GM19328 (cell line): ENCODE measurements around the gene DYNC1I1.

ENCODE experiments used
- ATAC-seq: cut with Tn5 transposase; IDR thresholded peaks from one replicate; pipeline ENCODE4 v1.9.1; 2021; ENCODE audit warnings: mild to moderate bottlenecking, moderate library complexity; ENCODE audit not compliant: unreplicated experiment

Gene DYNC1I1

DNA sequence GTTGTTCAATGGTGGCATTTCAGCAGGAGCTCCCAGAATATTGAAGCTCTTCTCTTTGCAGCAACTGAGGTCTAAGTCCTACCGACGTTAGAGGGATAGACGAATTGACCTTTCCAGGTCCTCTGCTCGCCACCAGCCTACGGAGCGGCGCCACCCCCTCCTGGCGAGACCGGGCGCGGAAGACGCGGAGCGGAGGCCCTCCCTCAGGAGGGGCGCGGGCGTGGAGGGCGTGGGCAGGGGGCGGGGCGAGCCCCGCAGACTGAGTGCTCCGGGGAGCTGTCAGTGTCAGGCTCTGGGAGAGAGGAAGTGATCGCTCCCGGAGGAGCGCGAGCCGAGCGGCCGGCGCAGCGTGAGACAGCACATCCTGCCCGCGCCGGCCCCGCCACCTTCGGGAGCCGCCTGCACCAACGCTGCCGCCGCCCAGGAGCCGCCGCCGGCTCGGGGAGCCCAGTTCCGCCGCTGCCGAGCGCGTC lies at the start of gene DYNC1I1:
Gene DYNC1I1, plus strand, starts transcription at position 257 of the 473 bp plus-strand sequence. CDS start 32,176 bp downstream, outside the sequence.
- peak; percentile 72 for ATAC-seq

DNA sequence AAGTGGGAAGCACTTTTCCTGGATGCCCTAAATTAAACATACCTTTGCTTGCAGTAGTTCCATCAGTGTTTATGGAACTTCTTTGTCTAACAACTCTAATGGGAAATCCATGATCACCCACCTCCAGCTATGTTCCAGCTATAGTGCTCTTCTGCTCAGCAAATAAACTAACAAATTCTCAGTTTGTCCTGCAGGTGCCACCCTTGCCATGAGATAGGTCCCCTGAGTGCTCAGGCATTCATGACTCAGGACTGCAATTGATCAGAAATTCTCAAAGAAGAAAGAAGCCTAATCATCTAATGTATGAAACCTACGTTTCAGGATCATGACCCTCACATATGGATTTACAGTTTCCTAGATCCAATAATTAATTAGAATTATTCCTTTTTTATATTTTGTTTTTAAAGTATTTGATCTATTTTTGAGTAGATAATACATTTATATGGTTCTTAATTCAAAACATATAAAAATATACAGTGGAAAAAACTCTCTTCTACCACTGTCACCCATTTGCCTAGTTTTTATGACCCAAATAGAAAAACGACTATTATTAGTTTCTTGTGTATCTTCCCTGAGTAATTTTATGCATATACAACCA lies 48.7 kb upstream of the DYNC1I1 start:
- peak; percentile 54 for ATAC-seq

DNA sequence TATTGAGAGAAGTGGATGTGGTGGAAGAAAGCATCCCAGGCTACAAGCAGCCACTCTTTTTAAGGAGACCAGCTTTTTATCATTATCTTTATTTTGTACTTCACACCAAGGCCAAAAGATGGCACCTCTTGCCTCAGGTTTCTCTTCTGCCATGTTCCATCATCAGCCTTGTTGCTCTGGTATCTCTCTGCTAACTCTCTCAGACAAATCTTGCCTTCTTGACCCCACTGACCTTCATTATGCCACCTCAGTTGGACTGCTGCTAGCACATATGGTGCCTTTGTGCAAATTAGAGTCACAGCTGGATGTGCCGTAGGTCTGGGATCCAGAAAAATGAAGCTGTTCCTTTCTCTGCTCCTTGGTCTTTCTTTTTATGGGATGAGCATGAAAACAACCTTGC lies 47.1 kb upstream of the DYNC1I1 start:
- no peak for ATAC-seq

DNA sequence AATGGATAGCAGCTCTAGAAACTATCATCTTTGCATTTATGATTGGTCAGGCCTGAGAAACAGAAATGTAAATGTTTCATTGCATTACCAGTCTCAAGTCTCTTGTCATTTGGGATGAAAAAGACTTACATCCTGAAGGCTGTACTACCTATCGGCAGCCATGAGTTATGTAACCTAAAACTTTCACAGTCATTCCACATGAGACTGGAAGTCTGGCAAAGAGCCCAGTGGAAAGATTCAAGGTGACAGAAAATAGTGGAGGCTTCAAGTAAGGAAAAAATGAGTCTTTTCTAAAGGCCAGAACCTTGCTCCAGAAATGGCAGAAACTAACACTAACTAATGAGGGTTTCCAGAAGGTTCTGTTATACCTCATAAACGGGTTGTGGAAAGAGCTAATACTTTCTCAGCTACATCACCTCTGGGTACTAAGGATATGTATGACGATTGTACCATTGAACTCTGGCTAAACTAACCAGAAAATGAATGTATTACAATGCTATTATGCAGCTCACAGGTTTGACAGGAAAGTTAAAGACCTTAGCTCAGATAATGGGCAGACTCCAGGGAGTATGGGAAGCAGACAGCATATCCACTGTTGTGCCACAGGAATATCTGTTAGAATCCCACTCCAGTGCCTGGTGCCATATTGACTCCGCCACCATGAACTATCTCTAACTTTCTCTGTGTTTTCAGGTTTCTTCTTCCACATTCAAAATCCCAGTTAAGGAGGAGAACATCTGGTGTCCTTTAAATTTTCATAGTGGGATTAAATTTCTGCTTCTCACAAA lies 41.7 kb upstream of the DYNC1I1 start:
- ATAC-seq = no peak

DNA sequence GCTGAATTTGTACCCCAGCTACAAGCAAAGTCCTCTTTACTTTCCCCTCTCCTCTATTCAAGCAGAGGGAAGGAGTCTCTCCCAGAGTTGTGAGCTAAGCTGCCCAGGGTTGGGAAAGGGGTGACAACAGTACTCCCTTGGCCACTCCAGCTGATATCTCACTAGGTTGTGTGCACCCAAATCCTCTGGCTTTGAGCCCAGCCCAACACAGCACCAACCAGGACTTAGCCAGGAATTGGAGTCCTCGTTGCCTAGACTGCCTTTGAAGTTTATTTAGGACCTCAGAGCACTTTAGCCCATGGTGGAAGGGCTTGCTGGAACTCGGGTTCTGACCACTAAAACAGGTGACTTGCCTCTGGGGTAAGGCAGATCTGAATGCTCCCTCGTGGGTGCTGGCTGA lies 35.7 kb upstream of the DYNC1I1 start:
- no peak for ATAC-seq

DNA sequence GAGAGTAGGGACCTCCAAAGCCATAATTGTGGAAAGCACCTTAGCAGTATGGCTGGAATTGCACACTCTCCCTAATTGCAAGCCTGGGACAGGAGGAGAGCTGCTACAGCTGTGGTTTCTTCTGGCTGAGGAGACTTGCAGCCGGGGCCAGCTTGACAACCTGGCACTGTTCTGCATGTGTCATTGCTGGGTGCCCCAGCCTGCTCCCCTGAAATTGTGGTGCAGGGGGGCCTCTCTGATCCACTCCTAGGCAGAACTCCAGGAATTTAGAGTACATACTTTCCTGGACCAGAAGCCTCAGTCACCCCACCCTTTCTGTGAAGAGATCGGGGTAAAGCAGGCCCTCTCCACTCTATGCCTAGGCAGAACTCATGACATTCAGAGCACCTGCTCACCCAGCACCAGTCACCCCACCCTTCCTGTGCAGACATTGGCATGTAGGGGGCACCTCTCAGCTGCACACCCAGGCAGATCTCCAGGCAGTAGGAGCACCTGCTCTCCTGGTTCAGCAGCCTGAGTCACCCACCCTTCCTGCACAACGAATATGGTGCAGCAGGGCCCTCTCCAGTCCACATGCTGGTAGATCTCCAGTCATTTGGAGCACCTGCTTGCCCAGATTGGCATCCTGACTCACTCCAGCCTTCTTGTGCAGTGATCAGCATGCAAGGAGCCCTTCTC lies 34.4 kb upstream of the DYNC1I1 start:
- no peak for ATAC-seq

DNA sequence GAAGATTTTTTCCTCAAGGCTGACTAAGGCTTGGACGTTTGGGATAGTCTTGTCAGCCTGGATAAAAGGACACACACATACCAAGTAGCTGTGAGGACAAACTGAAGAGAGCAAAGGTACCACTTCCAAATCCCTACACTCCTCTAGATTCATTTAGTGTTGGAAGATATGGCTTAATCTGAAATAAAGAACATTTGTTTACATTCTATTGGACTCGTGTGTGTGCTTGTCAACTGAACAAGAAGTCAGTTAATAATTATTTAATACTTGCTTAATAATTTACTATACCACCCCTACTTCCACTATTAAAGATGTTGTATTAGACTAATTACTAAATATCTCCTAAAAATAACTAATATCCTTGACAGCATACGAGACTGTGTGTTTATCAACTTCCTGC lies 23.3 kb upstream of the DYNC1I1 start:
- no peak for ATAC-seq

DNA sequence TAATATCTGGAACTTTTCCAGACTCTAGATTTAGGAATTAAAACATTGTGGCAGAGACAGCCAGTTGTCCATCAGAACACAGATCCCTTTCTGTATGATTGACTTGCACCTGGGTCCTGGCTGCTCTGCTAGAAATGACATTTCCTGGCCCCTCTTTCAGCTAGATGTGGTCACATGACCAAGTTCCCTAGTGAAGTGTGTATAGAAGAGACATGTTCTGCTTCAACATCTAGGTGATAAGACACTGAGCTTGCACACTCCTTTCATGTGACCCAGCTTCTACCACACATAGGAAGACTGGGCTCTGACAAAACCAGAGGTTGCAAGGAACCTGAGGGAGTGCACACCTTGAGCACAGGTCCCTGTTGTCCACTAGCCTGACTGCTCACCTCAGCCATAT lies 22.8 kb upstream of the DYNC1I1 start:
- no peak for ATAC-seq

DNA sequence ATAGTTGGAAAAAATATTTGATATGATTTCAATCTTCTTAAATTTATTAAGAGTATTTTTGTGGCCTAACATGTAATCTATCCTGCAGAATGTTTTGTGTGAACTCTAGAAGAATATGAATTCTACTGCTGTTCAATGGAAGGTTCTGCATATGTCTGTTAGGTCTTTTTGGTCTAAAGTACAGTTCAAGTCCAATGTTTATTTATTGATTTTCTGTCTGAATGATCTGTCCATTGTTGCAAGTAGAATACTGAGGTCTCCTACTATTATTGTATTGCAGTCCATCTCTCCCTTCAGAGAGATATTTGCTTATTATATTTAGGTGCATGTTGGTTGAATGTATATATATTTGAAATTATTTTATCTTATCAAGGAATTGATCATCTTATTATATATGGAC lies 18.9 kb upstream of the DYNC1I1 start:
- no peak for ATAC-seq

DNA sequence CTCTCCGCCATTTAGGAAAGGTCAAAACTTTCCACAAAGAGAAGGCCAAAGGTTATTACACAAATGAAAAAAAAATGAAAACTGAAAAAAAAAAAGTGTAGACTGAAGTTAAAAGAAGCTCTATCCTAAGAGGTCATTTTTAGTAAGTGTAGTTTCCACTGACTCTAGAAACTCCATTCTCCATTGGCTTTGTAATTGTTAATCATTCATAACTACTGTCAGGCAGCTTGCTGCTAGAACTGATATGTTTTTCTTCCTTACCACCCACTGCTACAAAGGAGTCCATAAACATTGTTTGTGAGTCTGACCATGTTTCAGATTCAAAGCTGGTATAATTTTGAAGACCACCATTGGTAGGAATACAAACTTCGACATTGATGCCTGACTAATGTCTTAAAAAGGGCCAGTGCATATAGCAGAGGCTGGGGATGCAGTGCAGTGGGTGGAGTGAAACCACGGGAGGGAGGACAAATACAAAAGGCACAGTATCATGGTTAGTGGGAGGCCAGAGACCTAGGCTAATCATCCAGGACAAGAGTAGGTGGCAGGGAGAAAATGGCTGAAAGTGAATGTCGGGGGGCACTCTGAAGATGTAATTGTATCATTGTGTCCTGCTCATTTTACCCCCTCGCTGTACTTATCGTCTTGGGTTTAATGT lies 16.9 kb upstream of the DYNC1I1 start:
- no peak for ATAC-seq

DNA sequence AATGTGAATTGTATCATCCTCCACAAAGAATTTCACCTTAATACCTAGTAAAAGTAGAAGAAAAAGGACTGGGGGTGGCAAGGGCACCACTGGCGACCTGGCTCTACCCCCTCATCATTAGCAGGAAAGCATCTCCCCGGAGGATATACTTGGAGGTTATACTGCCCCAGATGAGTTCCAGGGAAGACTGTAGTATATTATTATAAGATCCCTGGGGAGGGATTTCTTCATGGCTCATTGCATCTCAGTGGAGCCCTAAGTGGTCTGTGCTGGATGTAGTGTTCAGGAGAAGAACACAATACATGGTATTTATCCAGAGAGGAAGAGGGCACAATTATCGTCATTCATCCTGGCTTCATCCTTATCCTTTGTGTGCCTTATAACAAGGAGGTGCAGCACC lies 14.2 kb upstream of the DYNC1I1 start:
- no peak for ATAC-seq

DNA sequence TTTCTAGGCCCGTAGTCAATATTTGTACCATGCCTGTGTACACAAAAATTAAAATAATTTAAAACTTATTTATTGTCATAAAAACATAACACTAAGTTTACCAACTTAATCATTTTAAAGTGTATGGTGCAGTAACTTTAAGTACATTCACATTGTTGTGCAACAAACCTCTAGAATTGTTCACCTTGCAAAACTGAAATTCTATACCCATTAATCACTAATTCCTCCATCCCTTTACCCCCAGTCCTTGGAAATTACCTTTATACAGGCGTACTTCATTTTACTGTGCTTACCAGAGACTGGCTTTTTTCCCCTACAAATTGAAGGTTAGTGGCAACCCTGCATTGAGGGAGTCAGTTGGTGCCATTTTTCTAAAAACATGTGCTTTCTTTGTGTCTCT lies 6.3 kb upstream of the DYNC1I1 start:
- ATAC-seq = no peak

DNA sequence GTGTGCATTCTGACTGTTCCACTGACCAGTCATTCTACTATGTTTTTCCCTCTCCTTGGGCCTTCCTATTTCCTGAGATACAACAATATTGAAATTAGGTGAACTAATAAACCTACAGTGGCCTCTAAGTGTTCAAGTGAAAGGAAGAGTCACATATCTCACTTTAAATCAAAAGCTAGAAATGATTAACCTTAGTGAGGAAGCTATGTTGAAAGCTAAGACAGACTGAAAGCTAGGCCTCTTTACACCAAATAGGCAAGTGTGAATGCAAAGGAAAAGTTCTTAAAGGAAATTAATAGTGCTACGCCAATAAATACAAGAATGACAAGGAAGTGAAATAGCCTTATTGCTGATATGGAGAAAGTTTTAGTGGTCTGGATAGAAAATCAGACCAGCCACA lies 5.7 kb upstream of the DYNC1I1 start:
- no peak for ATAC-seq

DNA sequence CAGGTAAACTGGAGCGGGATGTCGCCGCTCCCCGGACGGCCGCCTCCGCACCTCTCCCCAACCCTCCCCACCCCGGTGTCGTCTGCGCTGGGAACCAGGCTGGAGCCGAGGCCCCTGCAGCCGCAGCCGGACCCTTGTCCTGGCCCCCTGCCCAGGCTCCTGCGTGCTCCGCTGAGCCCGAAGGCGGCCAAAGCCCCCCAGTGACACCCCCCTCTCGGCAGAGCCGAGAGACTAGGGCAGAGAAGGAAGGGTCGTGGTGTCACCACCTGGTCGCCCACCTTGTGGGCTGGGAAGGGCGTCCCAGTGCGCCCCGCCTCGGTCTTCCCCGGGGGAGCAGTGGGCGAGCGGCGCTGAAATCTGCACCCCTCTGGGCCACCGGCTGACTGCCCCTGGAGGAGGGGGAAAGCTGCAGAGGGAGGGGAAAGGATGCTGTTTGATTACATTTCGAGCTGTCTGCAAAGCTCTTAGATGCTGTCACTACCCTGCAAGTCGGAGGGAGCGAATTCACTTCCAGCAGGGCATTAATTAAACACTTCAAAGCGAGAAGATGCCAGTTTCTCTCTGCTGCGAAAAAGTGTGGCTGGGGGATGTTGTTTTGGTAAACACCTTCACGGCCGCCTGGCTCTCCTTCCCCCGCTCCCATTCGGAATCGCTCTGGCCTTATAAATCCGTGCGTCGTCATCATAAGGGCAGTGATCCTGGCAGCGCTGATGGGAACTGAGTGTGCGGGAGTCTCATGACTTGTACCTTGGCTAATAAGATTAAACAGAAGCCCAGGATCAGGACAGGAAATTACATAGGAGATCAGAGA lies 622 bp downstream of the DYNC1I1 start:
- no peak for ATAC-seq

DNA sequence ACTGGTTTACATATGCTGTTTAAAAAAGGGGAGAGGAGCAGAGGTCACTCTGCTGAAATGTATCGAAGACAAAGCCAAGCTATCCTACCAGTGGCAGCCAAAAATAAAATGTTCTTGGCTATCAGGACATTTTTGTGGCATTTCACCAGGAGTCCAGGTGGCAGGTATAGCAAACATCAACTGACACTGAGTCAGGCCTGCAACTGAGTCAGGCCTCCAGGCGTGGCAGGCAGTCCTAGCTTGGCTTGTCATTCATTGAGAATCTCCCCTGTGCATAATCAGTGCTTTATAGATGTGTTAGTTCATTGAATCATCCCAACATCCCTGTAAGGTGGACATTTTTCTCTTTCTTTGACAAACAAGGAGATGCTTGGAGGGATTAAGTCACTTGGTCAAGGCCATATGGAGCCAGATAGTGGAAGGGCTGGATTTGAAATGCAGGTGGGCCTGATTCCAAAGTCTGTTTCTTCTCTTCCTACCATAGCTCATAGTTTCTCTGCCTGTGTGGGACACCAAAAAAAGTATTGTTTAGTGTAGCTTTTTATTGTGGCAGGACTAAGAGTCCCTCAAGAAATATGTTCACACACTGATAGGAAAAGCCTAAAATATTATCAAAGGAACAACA lies 4.3 kb downstream of the DYNC1I1 start:
- no peak for ATAC-seq

DNA sequence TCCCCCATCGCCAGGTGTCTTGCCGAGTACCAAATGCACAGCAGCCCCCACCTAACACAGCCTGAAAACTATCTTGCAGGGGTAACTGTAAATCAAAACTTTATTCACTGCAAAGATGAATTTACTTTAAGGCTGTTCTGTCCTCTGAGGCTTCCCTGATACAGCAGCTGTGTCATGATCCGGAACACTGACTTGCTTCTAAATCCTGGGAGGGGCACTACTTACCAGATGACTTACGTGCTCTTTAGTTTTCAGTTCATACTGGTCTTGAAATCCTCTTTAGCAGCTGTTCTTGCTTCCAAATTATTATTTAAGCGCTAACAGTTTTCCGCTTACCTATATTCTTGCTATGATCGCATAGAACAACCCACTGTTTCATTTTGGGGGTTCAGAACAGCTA lies 4.9 kb downstream of the DYNC1I1 start:
- no peak for ATAC-seq

DNA sequence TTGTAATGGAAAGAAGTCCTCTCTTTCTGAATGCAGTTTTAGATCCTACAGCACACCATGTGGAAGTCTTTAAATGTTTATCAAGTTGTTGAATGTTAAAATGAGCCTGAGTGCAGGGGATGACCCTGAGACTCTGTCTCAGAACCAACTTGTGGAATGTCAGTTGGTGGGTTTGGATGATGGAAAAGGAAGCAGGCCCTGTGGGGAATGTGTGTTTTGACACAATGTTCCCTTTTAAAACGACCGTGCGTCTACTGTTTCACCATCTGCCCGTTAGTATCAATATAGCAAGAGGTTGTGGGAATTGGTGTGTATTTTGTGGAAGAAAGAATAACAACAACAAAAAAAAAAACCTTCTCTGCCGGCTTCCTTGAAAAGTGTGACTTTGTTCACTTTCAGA lies 8.3 kb downstream of the DYNC1I1 start:
- no peak for ATAC-seq

DNA sequence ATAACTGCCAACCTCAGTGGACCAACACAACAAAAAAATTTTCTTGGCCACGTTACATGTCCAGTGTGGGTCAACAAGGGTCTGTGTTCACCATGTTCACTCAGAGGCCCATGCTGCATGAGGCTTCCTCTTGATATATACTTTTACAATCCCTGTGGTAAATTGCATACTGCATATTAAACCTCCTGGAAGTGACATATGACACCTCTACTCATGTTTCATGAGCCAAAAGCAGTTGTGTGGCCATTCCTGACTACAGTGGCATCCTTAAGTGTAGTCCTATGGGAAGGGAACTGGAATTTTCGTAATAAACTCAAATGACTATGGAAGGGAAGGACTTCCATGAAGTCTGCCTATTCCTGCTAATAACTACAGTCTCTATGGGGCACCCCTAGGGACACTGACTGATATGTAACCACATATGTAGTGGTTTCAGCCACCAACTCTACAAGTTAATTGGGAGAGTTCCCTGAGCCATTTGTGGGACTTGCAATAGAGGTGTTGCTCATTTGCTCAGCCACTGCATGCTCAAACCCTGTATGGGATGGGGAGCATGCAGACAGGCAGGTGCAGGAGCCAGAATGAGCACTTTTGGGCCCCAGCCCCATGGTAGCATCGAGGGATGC lies 9.7 kb downstream of the DYNC1I1 start:
- no peak for ATAC-seq

DNA sequence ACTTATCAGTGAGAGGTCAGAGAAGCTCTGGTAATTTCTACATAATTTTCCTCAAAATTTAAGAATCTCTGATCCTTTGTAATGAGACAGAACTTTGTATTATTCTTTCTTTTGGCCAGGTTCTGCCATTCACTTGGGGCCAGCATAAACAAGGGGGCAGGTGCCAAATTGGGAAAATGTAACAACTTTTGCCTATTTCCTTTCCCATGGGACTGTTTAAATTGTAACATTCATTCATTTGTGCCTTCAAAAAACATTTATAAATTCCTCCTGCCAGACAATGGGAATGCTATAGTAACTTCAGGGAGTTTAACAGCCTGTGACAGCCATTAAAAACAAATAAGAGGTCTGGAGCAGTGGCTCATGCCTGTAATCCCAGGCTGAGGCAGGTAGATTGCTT lies 12.4 kb downstream of the DYNC1I1 start:
- no peak for ATAC-seq

DNA sequence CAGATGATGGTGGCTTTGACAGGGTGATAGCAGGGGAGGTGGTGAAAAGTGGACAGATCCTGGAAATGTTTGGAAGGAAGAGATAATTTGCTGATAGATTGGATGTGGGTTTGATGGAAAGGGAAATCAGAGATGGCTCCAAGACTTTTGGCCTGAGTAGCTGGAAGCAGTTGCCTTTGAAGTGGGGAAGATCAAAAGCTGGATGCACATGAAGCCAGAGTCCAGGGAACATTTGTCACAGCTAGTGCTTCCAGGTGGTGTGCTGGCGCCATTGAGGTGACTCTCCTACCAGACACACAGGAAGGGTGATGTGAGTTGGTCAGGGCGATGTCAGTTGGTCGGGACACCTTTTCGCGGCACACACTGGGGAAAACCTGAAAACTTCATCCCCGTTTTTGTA lies 15.9 kb downstream of the DYNC1I1 start:
- ATAC-seq = no peak
